ENCODE results near the gene VWA2. TPM values are rescaled to one million over a fixed set of nuclear protein-coding genes. Genes with fewer than 3 reads are reported as not detected.

The VWA2 gene
- total RNA-seq, 2 donors from 2014 or later, result 14.6 to 24.2 TPM

- no peaks in the 10 kb centered on the region for H3K9me3 ChIP-seq
- no peaks in the 10 kb centered on the region for H3K4me1 ChIP-seq (replicated peaks)
- no peaks in the 10 kb centered on the region for H3K36me3 ChIP-seq
- TF ChIP-seq POLR2AphosphoS5 (IDR thresholded peaks at IDR 0.05) (no peak), POLR2A (IDR thresholded peaks at IDR 0.05) (no peak), CTCF (IDR thresholded peaks at IDR 0.05) (no peak)
- intact Hi-C loops (cut with DNase I), result loop anchor here (5.0 to 10.0 kb wide), 2 partner anchors 95 to 487 kb away; partner anchors contain the start of gene AFAP1L2
- WGBS, result 90% methylated on average over 10 of the region's 10 CpGs
- H3K27ac ChIP-seq, result no peak overlapping the region
- no peak overlapping the region for H3K4me3 ChIP-seq
- H3K27me3 ChIP-seq (replicated peaks; ENCODE audit: insufficient read depth), result no peaks in the 10 kb centered on the region
- DNase-seq (ENCODE audit: low spot score), result no peak
Observed at GRCh38 chr10:114307731-114308130, 68.7 kb downstream of the VWA2 start.

GRCh38 chr10:114308531-114309363 lies 69.7 kb downstream of the VWA2 start:
- Histone ChIP-seq H3K27me3 (replicated peaks; ENCODE audit: insufficient read depth) (no peaks in the 10 kb centered on the region), H3K9me3 (no peaks in the 10 kb centered on the region), H3K36me3 (no peaks in the 10 kb centered on the region), H3K4me1 (replicated peaks) (no peaks in the 10 kb centered on the region), H3K4me3 (no peak overlapping the region), H3K27ac (no peak overlapping the region)
- no peak for TF ChIP-seq CTCF (IDR thresholded peaks at IDR 0.05)
- TF ChIP-seq POLR2AphosphoS5 (IDR thresholded peaks at IDR 0.05), result no peak
- no peak for TF ChIP-seq POLR2A (IDR thresholded peaks at IDR 0.05)
- no peak for DNase-seq (ENCODE audit: low spot score)
- WGBS, result 62% methylated on average over 9 of the region's 9 CpGs
- intact Hi-C loops (cut with DNase I), result loop anchor here (5.0 to 10.0 kb wide), 2 partner anchors 94 to 486 kb away; partner anchors contain the start of gene AFAP1L2

GRCh38 chr10:114309364-114309651 lies 70.3 kb downstream of the VWA2 start:
- TF ChIP-seq CTCF (IDR thresholded peaks at IDR 0.05), result no peak
- no peak for TF ChIP-seq POLR2AphosphoS5 (IDR thresholded peaks at IDR 0.05)
- no peak for TF ChIP-seq POLR2A (IDR thresholded peaks at IDR 0.05)
- intact Hi-C loops (cut with DNase I), result loop anchor here (5.0 to 10.0 kb wide), 2 partner anchors 93 to 485 kb away; partner anchors contain the start of gene AFAP1L2
- no peaks in the 10 kb centered on the region for H3K4me1 ChIP-seq (replicated peaks)
- DNase-seq (ENCODE audit: low spot score), result no peak
- H3K9me3 ChIP-seq, result no peaks in the 10 kb centered on the region
- WGBS, result 72% methylated on average over 3 of the region's 3 CpGs
- no peak overlapping the region for H3K27ac ChIP-seq
- no peak overlapping the region for H3K4me3 ChIP-seq
- no peaks in the 10 kb centered on the region for H3K27me3 ChIP-seq (replicated peaks; ENCODE audit: insufficient read depth)
- no peaks in the 10 kb centered on the region for H3K36me3 ChIP-seq

- intact Hi-C loops (cut with DNase I), result no loop called here
- no peak overlapping the region for H3K27ac ChIP-seq
- no peaks in the 10 kb centered on the region for H3K36me3 ChIP-seq
- H3K9me3 ChIP-seq, result no peaks in the 10 kb centered on the region
- H3K27me3 ChIP-seq (replicated peaks; ENCODE audit: insufficient read depth), result no peaks in the 10 kb centered on the region
- TF ChIP-seq CTCF (IDR thresholded peaks at IDR 0.05), result no peak
- no peak for TF ChIP-seq POLR2AphosphoS5 (IDR thresholded peaks at IDR 0.05)
- no peak for TF ChIP-seq POLR2A (IDR thresholded peaks at IDR 0.05)
- H3K4me3 ChIP-seq, result no peak overlapping the region
- no peak for DNase-seq (ENCODE audit: low spot score)
- no peaks in the 10 kb centered on the region for H3K4me1 ChIP-seq (replicated peaks)
- 87% methylated on average over 10 of the region's 10 CpGs for WGBS
Observed at GRCh38 chr10:114310346-114310745, 71.3 kb downstream of the VWA2 start.

GRCh38 chr10:114311023-114311422 lies 72.0 kb downstream of the VWA2 start:
- no peak for DNase-seq (ENCODE audit: low spot score)
- Histone ChIP-seq H3K9me3 (no peaks in the 10 kb centered on the region), H3K36me3 (no peaks in the 10 kb centered on the region), H3K4me3 (no peak overlapping the region), H3K4me1 (replicated peaks) (no peaks in the 10 kb centered on the region), H3K27ac (no peak overlapping the region), H3K27me3 (replicated peaks; ENCODE audit: insufficient read depth) (no peaks in the 10 kb centered on the region)
- TF ChIP-seq CTCF (IDR thresholded peaks at IDR 0.05), result no peak
- no peak for TF ChIP-seq POLR2A (IDR thresholded peaks at IDR 0.05)
- TF ChIP-seq POLR2AphosphoS5 (IDR thresholded peaks at IDR 0.05), result no peak
- intact Hi-C loops (cut with DNase I), result no loop called here
- 76% methylated on average over 6 of the region's 6 CpGs for WGBS

Measured in prostate gland (tissue), 2 donors.